Caco-2 (cell line): ENCODE results near the gene TIAM1. TPM values are rescaled to one million over a fixed set of nuclear protein-coding genes. Genes with fewer than 3 reads are reported as not detected.

Experiments
- BruUV-seq: library from RNA; stranded (reverse); fragments of 400-500 nt; replicated peaks from 2 replicates; lab custom pipeline; 2021; lab: Mats Ljungman, UMichigan
- CTCF ChIA-PET: fragments of 300-600 bp; sonication (Branson Sonifier 250); formaldehyde crosslinking; loops from one replicate; lab custom pipeline; 2022; ENCODE audit warnings: antibody characterized with exemption; lab: Charles Lee
- POLR2A ChIA-PET: fragments of 300-600 bp; sonication (Branson Sonifier 250); formaldehyde crosslinking; loops from one replicate; lab custom pipeline; 2022; ENCODE audit warnings: antibody characterized with exemption; lab: Charles Lee
- DNase-seq, 2 experiments: peaks; one replicate each; pipeline versions ENCODE4 v3.0.0 to v3.0.0-alpha.2; 2020 to 2022
- H3K27me3 ChIP-seq: replicated peaks from 2 replicates; pipeline ENCODE4 v1.6.0; 2011; ENCODE audit warnings: low read length; ENCODE audit not compliant: control insufficient read depth, insufficient read depth
- H3K36me3 ChIP-seq: 2 replicates; pipeline ENCODE4 v1.5.1; 2011; ENCODE audit warnings: low read length; ENCODE audit not compliant: control insufficient read depth, insufficient read depth
- H3K4me1 ChIP-seq: fragments of 250-450 bp; sonication (Bioruptor Pico); 2 replicates; pipeline ENCODE4 v1.5.1; 2020; ENCODE audit warnings: mild to moderate bottlenecking
- H3K4me3 ChIP-seq: 2 replicates; pipeline ENCODE4 v1.5.1; 2011; ENCODE audit warnings: low read depth, mild to moderate bottlenecking, control low read depth, low read length
- H3K9me3 ChIP-seq: fragments of 250-450 bp; sonication (Bioruptor Pico); 2 replicates; pipeline ENCODE4 v1.5.1; 2020; ENCODE audit warnings: mild to moderate bottlenecking, moderate library complexity
- H3K27ac Mint-ChIP-seq: one replicate; pipeline ENCODE4 v1.8.0; 2022; ENCODE audit warnings: mixed read lengths; ENCODE audit not compliant: unreplicated experiment
- H3K27me3 Mint-ChIP-seq: one replicate; pipeline ENCODE4 v1.8.0; 2022; ENCODE audit warnings: mixed read lengths; ENCODE audit not compliant: insufficient read depth, unreplicated experiment
- H3K36me3 Mint-ChIP-seq: one replicate; pipeline ENCODE4 v1.8.0; 2022; ENCODE audit warnings: mild to moderate bottlenecking, mixed read lengths; ENCODE audit not compliant: insufficient read depth, unreplicated experiment
- H3K4me1 Mint-ChIP-seq: one replicate; pipeline ENCODE4 v1.8.0; 2022; ENCODE audit warnings: low read depth, mixed read lengths; ENCODE audit not compliant: unreplicated experiment
- H3K4me3 Mint-ChIP-seq: one replicate; pipeline ENCODE4 v1.8.0; 2022; ENCODE audit warnings: mild to moderate bottlenecking, moderate library complexity, mixed read lengths; ENCODE audit not compliant: unreplicated experiment
- H3K9me3 Mint-ChIP-seq: one replicate; pipeline ENCODE4 v1.8.0; 2022; ENCODE audit warnings: mixed read lengths; ENCODE audit not compliant: unreplicated experiment
- CTCF ChIP-seq, 2 experiments: fragments of 200-600 bp in 1 of 2; IDR thresholded peaks; 1 replicate in 1 of 2; 2 replicates in 1 of 2; pipeline versions ENCODE4 v1.5.1 to v1.8.0; 2011 to 2022; ENCODE audit warnings: antibody characterized with exemption in 1 of 2, control low read depth in 1 of 2, inconsistent platforms in 1 of 2, low read depth in 1 of 2, low read length in 1 of 2, mild to moderate bottlenecking in 1 of 2, moderate library complexity in 1 of 2; ENCODE audit not compliant: insufficient read depth in 1 of 2, severe bottlenecking in 1 of 2, unreplicated experiment in 1 of 2
- intact Hi-C: fragments of 100-400 bp; cut with micrococcal nuclease; formaldehyde crosslinking; loops from one replicate; pipeline ENCODE4 v1.10.0; 2022; ENCODE audit not compliant: unreplicated experiment
- total RNA-seq: library from RNA; stranded (reverse); gene quantifications from 2 replicates; pipeline ENCODE4 v1.2.3, GENCODE V29; 2022

Gene TIAM1
- total RNA-seq, 1 experiment from 2014 or later: 5.2 TPM

- intact Hi-C loops: no loop called here
- Mint-ChIP-seq H3K27ac (no peak overlapping the region), H3K27me3 (no peaks in the 10 kb centered on the region), H3K9me3 (no peaks in the 10 kb centered on the region), H3K4me3 (no peak overlapping the region), H3K4me1 (peaks cover 6% of the 10 kb centered on the region), H3K36me3 (no peaks in the 10 kb centered on the region)
- Histone ChIP-seq H3K36me3 (no peaks in the 10 kb centered on the region), H3K9me3 (no peaks in the 10 kb centered on the region), H3K4me1 (no peaks in the 10 kb centered on the region), H3K27me3 (no peaks in the 10 kb centered on the region), H3K4me3 (no peak overlapping the region)
- CTCF ChIA-PET: no interaction called here
- POLR2A ChIA-PET: no interaction called here
- BruUV-seq: no TSS peak
- TF ChIP-seq CTCF (IDR thresholded peaks at IDR 0.05; ENCODE audit: insufficient read depth in 1 of 2, low read depth in 1 of 2, low read length in 1 of 2, severe bottlenecking in 1 of 2, unreplicated experiment in 1 of 2): no peak
- DNase-seq: no peak
These were observed 123.5 kb downstream of the TIAM1 start for GRCh38 chr21:31220575-31220974.

GRCh38 chr21:31218830-31219608, 125.0 kb downstream of the TIAM1 start:
- no peaks in the 10 kb centered on the region for H3K27me3 Mint-ChIP-seq
- no peak overlapping the region for H3K27ac Mint-ChIP-seq
- H3K36me3 Mint-ChIP-seq: no peaks in the 10 kb centered on the region
- DNase-seq: no peak
- H3K27me3 ChIP-seq: no peaks in the 10 kb centered on the region
- intact Hi-C loops: no loop called here
- no peak for TF ChIP-seq CTCF (IDR thresholded peaks at IDR 0.05; ENCODE audit: insufficient read depth in 1 of 2, low read depth in 1 of 2, low read length in 1 of 2, severe bottlenecking in 1 of 2, unreplicated experiment in 1 of 2)
- peaks cover 6% of the 10 kb centered on the region for H3K4me1 Mint-ChIP-seq
- H3K9me3 ChIP-seq: no peaks in the 10 kb centered on the region
- H3K9me3 Mint-ChIP-seq: no peaks in the 10 kb centered on the region
- ChIA-PET POLR2A (no interaction called here), CTCF (no interaction called here)
- no TSS peak for BruUV-seq
- no peaks in the 10 kb centered on the region for H3K4me1 ChIP-seq
- H3K4me3 Mint-ChIP-seq: no peak overlapping the region
- H3K36me3 ChIP-seq: no peaks in the 10 kb centered on the region
- no peak overlapping the region for H3K4me3 ChIP-seq

GRCh38 chr21:31216206-31216605, 127.9 kb downstream of the TIAM1 start:
- intact Hi-C loops: no loop called here
- H3K4me1 ChIP-seq: no peaks in the 10 kb centered on the region
- H3K27me3 Mint-ChIP-seq: no peaks in the 10 kb centered on the region
- no peak overlapping the region for H3K27ac Mint-ChIP-seq
- no peak for TF ChIP-seq CTCF (IDR thresholded peaks at IDR 0.05; ENCODE audit: insufficient read depth in 1 of 2, low read depth in 1 of 2, low read length in 1 of 2, severe bottlenecking in 1 of 2, unreplicated experiment in 1 of 2)
- no TSS peak for BruUV-seq
- DNase-seq: no peak
- no peaks in the 10 kb centered on the region for H3K36me3 Mint-ChIP-seq
- H3K4me3 Mint-ChIP-seq: no peak overlapping the region
- H3K27me3 ChIP-seq: no peaks in the 10 kb centered on the region
- H3K4me1 Mint-ChIP-seq: peaks cover 6% of the 10 kb centered on the region
- ChIA-PET POLR2A (no interaction called here), CTCF (no interaction called here)
- H3K9me3 Mint-ChIP-seq: no peaks in the 10 kb centered on the region
- no peak overlapping the region for H3K4me3 ChIP-seq
- H3K9me3 ChIP-seq: no peaks in the 10 kb centered on the region
- H3K36me3 ChIP-seq: no peaks in the 10 kb centered on the region
